ENCODE data around the gene SLC22A3. TPM values are rescaled to one million over a fixed set of nuclear protein-coding genes. Genes with fewer than 3 reads are reported as not detected.

SLC22A3 gene
- polyA plus RNA-seq, 2 of the 4 experiments (the other 2 are of a cell fraction) = 44.9 to 57.4 TPM

GRCh38 chr6:160412993-160413392 is 64.8 kb downstream of the SLC22A3 start (continued):
- no peak for TF ChIP-seq CTCF (IDR thresholded peaks at IDR 0.05)
- no peak for TF ChIP-seq HES2 (IDR thresholded peaks at IDR 0.05)

- Histone ChIP-seq H3K4me2 (no peak overlapping the region), H3K9me3 (no peaks in the 10 kb centered on the region), H3K4me3 (no peak overlapping the region), H3K27ac (no peak overlapping the region), H3K4me1 (no peaks in the 10 kb centered on the region)
- no peak for ATAC-seq
- ChIA-PET CTCF (interaction anchor here (1.0 to 1.9 kb wide), 2 partner anchors 38 to 329 kb away, joined by 4 to 5 read pairs; no protein-coding TSS in a partner anchor), POLR2A (no interaction called here)
- no peak for DNase-seq (ENCODE audit: low read depth in 1 of 2, low spot score in 1 of 2)
- 86% methylated on average over 1 of the region's 1 CpG for WGBS (ENCODE audit: missing lambda C conversion rate)
- TF ChIP-seq NFE2L2 (conservative IDR thresholded peaks at IDR 0.05; ENCODE audit: low read length) (no peak), CBX8 (IDR thresholded peaks at IDR 0.05) (no peak)
- no peak for FAIRE-seq
These were observed 69.0 kb downstream of the SLC22A3 start for GRCh38 chr6:160417146-160417545.

- Histone ChIP-seq H3K9me3 (no peaks in the 10 kb centered on the region), H3K4me1 (no peaks in the 10 kb centered on the region), H3K4me2 (no peak overlapping the region), H3K27ac (no peak overlapping the region), H3K4me3 (no peak overlapping the region)
- no peak for ATAC-seq
- no peak for TF ChIP-seq CHD2 (IDR thresholded peaks at IDR 0.05; ENCODE audit: low read length, partially characterized antibody)
- no peak for TF ChIP-seq ELK1 (IDR thresholded peaks at IDR 0.05; ENCODE audit: low read depth, low read length)
- no peak for TF ChIP-seq BCL3 (IDR thresholded peaks at IDR 0.05)
- no peak for TF ChIP-seq POLR2AphosphoS2 (conservative IDR thresholded peaks at IDR 0.05; ENCODE audit: low read length)
- no peak for TF ChIP-seq SMC3 (IDR thresholded peaks at IDR 0.05)
- TF ChIP-seq NPAS2 (CRISPR knock-in tag; IDR thresholded peaks at IDR 0.05; ENCODE audit: borderline replicate concordance) = no peak
- no peak for TF ChIP-seq HOXB13 (CRISPR knock-in tag; IDR thresholded peaks at IDR 0.05; ENCODE audit: low read depth)
- no peak for TF ChIP-seq CBX8 (IDR thresholded peaks at IDR 0.05)
- no peak for TF ChIP-seq HOXA7 (CRISPR knock-in tag; IDR thresholded peaks at IDR 0.05)
- TF ChIP-seq CTCF (IDR thresholded peaks at IDR 0.05) = no peak
- no peak for TF ChIP-seq CEBPB (IDR thresholded peaks at IDR 0.05)
- no peak for TF ChIP-seq KDM5A (IDR thresholded peaks at IDR 0.05)
- TF ChIP-seq REST (IDR thresholded peaks at IDR 0.05) = no peak
- TF ChIP-seq SREBF2 (IDR thresholded peaks at IDR 0.05) = no peak
- no peak for TF ChIP-seq EP300 (IDR thresholded peaks at IDR 0.05)
- no peak for TF ChIP-seq HDAC2 (IDR thresholded peaks at IDR 0.05)
- FAIRE-seq = no peak
- ChIA-PET POLR2A (no interaction called here), CTCF (interaction anchor here (1.0 kb wide), 1 partner anchor 38 kb away, joined by 4 read pairs; no protein-coding TSS in a partner anchor)
- no peak for DNase-seq (ENCODE audit: low read depth in 1 of 2, low spot score in 1 of 2)
These were observed 69.4 kb downstream of the SLC22A3 start for GRCh38 chr6:160417550-160417949.
